Esophagus squamous epithelium (tissue), 4 donors: ENCODE results near the gene ACAP3.

Experiments
- CTCF ChIP-seq, 6 experiments: fragments of 450-650 bp in 4 of 6; fragments of 200-600 bp in 2 of 6; sonication (generic) in 2 of 6; IDR thresholded peaks; one replicate each; pipeline ENCODE4 v1.5.1; 2016 to 2019; ENCODE audit warnings: antibody characterized with exemption in 6 of 6, mild to moderate bottlenecking in 4 of 6, moderate library complexity in 4 of 6
- POLR2A ChIP-seq, 4 donors: fragments of 450-650 bp; IDR thresholded peaks; one replicate each; pipeline ENCODE4 v1.6.1; 2017; ENCODE audit warnings: antibody characterized with exemption in 4 of 4, mild to moderate bottlenecking in 4 of 4, moderate library complexity in 3 of 4

GRCh38 chr1:1324524-1325287 is 17.0 kb upstream of the ACAP3 start, which contains the start of the genes CPTP and INTS11:
- TF ChIP-seq CTCF (IDR thresholded peaks at IDR 0.05) (no peak), POLR2A (IDR thresholded peaks at IDR 0.05) (peak in 2 of 4 donors; percentile 68 to 82)
